ENCODE measurements around the gene TUBB6. TPM values are rescaled to one million over a fixed set of nuclear protein-coding genes. Genes with fewer than 3 reads are reported as not detected.

The TUBB6 gene
- total and polyA plus RNA-seq, 2 donors (not counting 1 experiment from before 2014, with no cell fraction given) = 269 to 646 TPM

GRCh38 chr18:12291161-12291560 is 16.9 kb upstream of the TUBB6 start:
- TF ChIP-seq EZH2 (IDR thresholded peaks at IDR 0.05; ENCODE audit: low read length, missing control alignments) = no peak
- TF ChIP-seq CTCF (conservative IDR thresholded peaks at IDR 0.05 in 1 of 2, IDR thresholded peaks at IDR 0.05 in 1 of 2; ENCODE audit: low read depth in 1 of 2, low read length in 2 of 2) = no peak
- Histone ChIP-seq H3K9me3 (ENCODE audit: control insufficient read depth, insufficient read depth, low read depth, low read length) (no peaks in the 10 kb centered on the region), H2AFZ (ENCODE audit: low read length) (no peak overlapping the region), H3K79me2 (ENCODE audit: control insufficient read depth, insufficient read depth, low read length) (no peaks in the 10 kb centered on the region), H4K20me1 (ENCODE audit: control insufficient read depth, extremely low read depth, insufficient read depth, low read length) (no peaks in the 10 kb centered on the region), H3K4me2 (ENCODE audit: extremely low read depth, insufficient read depth, low read length) (no peak overlapping the region), H3K4me1 (ENCODE audit: control insufficient read depth, extremely low read depth, insufficient read depth, low read length) (peaks cover 11% of the 10 kb centered on the region), H3K4me3 (replicated peaks in 1 of 4; ENCODE audit: control extremely low read depth in 1 of 4, insufficient read depth in 1 of 4, low read depth in 3 of 4, low read length in 4 of 4) (no peak overlapping the region), H3K36me3 (ENCODE audit: control insufficient read depth, insufficient read depth, low read length) (no peaks in the 10 kb centered on the region), H3K27me3 (ENCODE audit: control insufficient read depth, insufficient read depth, low read length) (no peaks in the 10 kb centered on the region), H3K27ac (ENCODE audit: insufficient read depth, low read length) (no peak overlapping the region), H3K9ac (ENCODE audit: insufficient read depth, low read length) (no peak overlapping the region)
- no peak for DNase-seq (ENCODE audit: low read depth in 2 of 2)

GRCh38 chr18:12291690-12292089 is 16.4 kb upstream of the TUBB6 start:
- H2AFZ ChIP-seq (ENCODE audit: low read length) = no peak overlapping the region
- H3K27ac ChIP-seq (ENCODE audit: insufficient read depth, low read length) = no peak overlapping the region
- no peak overlapping the region for H3K4me3 ChIP-seq (replicated peaks in 1 of 4; ENCODE audit: control extremely low read depth in 1 of 4, insufficient read depth in 1 of 4, low read depth in 3 of 4, low read length in 4 of 4)
- H4K20me1 ChIP-seq (ENCODE audit: control insufficient read depth, extremely low read depth, insufficient read depth, low read length) = no peaks in the 10 kb centered on the region
- DNase-seq (ENCODE audit: low read depth in 2 of 2) = no peak
- H3K79me2 ChIP-seq (ENCODE audit: control insufficient read depth, insufficient read depth, low read length) = no peaks in the 10 kb centered on the region
- no peaks in the 10 kb centered on the region for H3K36me3 ChIP-seq (ENCODE audit: control insufficient read depth, insufficient read depth, low read length)
- no peaks in the 10 kb centered on the region for H3K27me3 ChIP-seq (ENCODE audit: control insufficient read depth, insufficient read depth, low read length)
- no peak overlapping the region for H3K4me2 ChIP-seq (ENCODE audit: extremely low read depth, insufficient read depth, low read length)
- H3K4me1 ChIP-seq (ENCODE audit: control insufficient read depth, extremely low read depth, insufficient read depth, low read length) = peaks cover 11% of the 10 kb centered on the region
- no peak for TF ChIP-seq CTCF (conservative IDR thresholded peaks at IDR 0.05 in 1 of 2, IDR thresholded peaks at IDR 0.05 in 1 of 2; ENCODE audit: low read depth in 1 of 2, low read length in 2 of 2)
- TF ChIP-seq EZH2 (IDR thresholded peaks at IDR 0.05; ENCODE audit: low read length, missing control alignments) = no peak
- no peak overlapping the region for H3K9ac ChIP-seq (ENCODE audit: insufficient read depth, low read length)
- no peaks in the 10 kb centered on the region for H3K9me3 ChIP-seq (ENCODE audit: control insufficient read depth, insufficient read depth, low read depth, low read length)

- no peaks in the 10 kb centered on the region for H4K20me1 ChIP-seq (ENCODE audit: control insufficient read depth, extremely low read depth, insufficient read depth, low read length)
- no peak for TF ChIP-seq CTCF (conservative IDR thresholded peaks at IDR 0.05 in 1 of 2, IDR thresholded peaks at IDR 0.05 in 1 of 2; ENCODE audit: low read depth in 1 of 2, low read length in 2 of 2)
- no peak for TF ChIP-seq EZH2 (IDR thresholded peaks at IDR 0.05; ENCODE audit: low read length, missing control alignments)
- H3K4me2 ChIP-seq (ENCODE audit: extremely low read depth, insufficient read depth, low read length) = no peak overlapping the region
- DNase-seq (ENCODE audit: low read depth in 2 of 2) = no peak
- H3K9me3 ChIP-seq (ENCODE audit: control insufficient read depth, insufficient read depth, low read depth, low read length) = no peaks in the 10 kb centered on the region
- H3K27ac ChIP-seq (ENCODE audit: insufficient read depth, low read length) = no peak overlapping the region
- H3K27me3 ChIP-seq (ENCODE audit: control insufficient read depth, insufficient read depth, low read length) = no peaks in the 10 kb centered on the region
- H3K79me2 ChIP-seq (ENCODE audit: control insufficient read depth, insufficient read depth, low read length) = no peaks in the 10 kb centered on the region
- no peak overlapping the region for H3K9ac ChIP-seq (ENCODE audit: insufficient read depth, low read length)
- no peak overlapping the region for H2AFZ ChIP-seq (ENCODE audit: low read length)
- no peak overlapping the region for H3K4me3 ChIP-seq (replicated peaks in 1 of 4; ENCODE audit: control extremely low read depth in 1 of 4, insufficient read depth in 1 of 4, low read depth in 3 of 4, low read length in 4 of 4)
- H3K36me3 ChIP-seq (ENCODE audit: control insufficient read depth, insufficient read depth, low read length) = no peaks in the 10 kb centered on the region
- H3K4me1 ChIP-seq (ENCODE audit: control insufficient read depth, extremely low read depth, insufficient read depth, low read length) = peaks cover 3% of the 10 kb centered on the region
These were observed 14.2 kb upstream of the TUBB6 start for GRCh38 chr18:12293831-12294230.

Data from fibroblast of lung (primary cell).